ENCODE results near the gene HNRNPD. TPM values are rescaled to one million over a fixed set of nuclear protein-coding genes. Genes with fewer than 3 reads are reported as not detected.

HNRNPD gene
- total and polyA plus RNA-seq, 2 of the 8 experiments (the other 6 are each of a cell fraction or from before 2014, with no cell fraction given), result 118 to 646 TPM

- Histone ChIP-seq H3K4ac (replicated peaks; ENCODE audit: insufficient read length, low read depth, low read length) (no peak overlapping the region), H2BK120ac (replicated peaks; ENCODE audit: low read depth, low read length) (no peak overlapping the region), H4K91ac (replicated peaks; ENCODE audit: insufficient read length, low read length) (no peak overlapping the region), H3K9me3 (ENCODE audit: insufficient read depth in 2 of 2, low read depth in 1 of 2, low read length in 1 of 2) (no peaks in the 10 kb centered on the region), H2BK12ac (ENCODE audit: low read depth, low read length) (no peak overlapping the region), H4K8ac (ENCODE audit: extremely low read depth, insufficient read depth, low read length) (no peak overlapping the region), H3K14ac (ENCODE audit: insufficient read length) (no peak overlapping the region), H3K9ac (replicated peaks in 1 of 4; ENCODE audit: extremely low read depth in 1 of 4, low read depth in 3 of 4, low read length in 3 of 4) (peak overlapping the region; percentile 68 to 100 (median 98); a peak in 5 of 7 replicates), H3K23ac (ENCODE audit: insufficient read length) (no peak overlapping the region), H4K5ac (ENCODE audit: insufficient read length, low read depth, low read length) (no peak overlapping the region), H3K18ac (ENCODE audit: extremely low read depth, low read length) (no peak overlapping the region), H2AK5ac (ENCODE audit: low read depth, low read length) (no peak overlapping the region), H3K4me3 (ENCODE audit: extremely low read depth in 1 of 4, insufficient read depth in 2 of 4, low read depth in 3 of 4, low read length in 4 of 4) (peak overlapping the region; percentile 91 to 99 (median 97)), H2BK20ac (ENCODE audit: low read length) (no peak overlapping the region), H3K56ac (replicated peaks; ENCODE audit: insufficient read length, low read depth, low read length) (no peak overlapping the region), H3K4me2 (ENCODE audit: insufficient read depth in 1 of 2, low read depth in 2 of 2, low read length in 2 of 2) (peak overlapping the region; percentile 65 to 67), H3K79me1 (ENCODE audit: low read depth, low read length) (peaks cover 3% of the 10 kb centered on the region), H4K20me1 (replicated peaks in 1 of 2; ENCODE audit: control insufficient read depth in 1 of 2, insufficient read depth in 2 of 2, low read length in 2 of 2) (peaks cover 41% of the 10 kb centered on the region in 2 experiments), H3K27ac (ENCODE audit: low read depth, low read length) (no peak overlapping the region), H2BK15ac (ENCODE audit: low read length) (no peak overlapping the region), H3K79me2 (ENCODE audit: control insufficient read depth in 1 of 2, insufficient read depth in 2 of 2, low read length in 2 of 2) (peaks cover 65 to 91% of the 10 kb centered on the region in 2 experiments), H2BK5ac (ENCODE audit: low read depth, low read length) (0 out of 2 replicates have a peak overlapping the region, but pooled peaks have one; percentile 16), H3K36me3 (ENCODE audit: control insufficient read depth in 2 of 4, insufficient read depth in 4 of 4, low read length in 3 of 4) (peaks cover 7 to 56% (median 10%) of the 10 kb centered on the region in 4 experiments; a peak in 7 of 8 replicates), H3K23me2 (ENCODE audit: low read depth, low read length) (peaks cover 2% of the 10 kb centered on the region), H3K4me1 (replicated peaks in 1 of 4; ENCODE audit: control insufficient read depth in 3 of 4, insufficient read depth in 4 of 4, low read length in 3 of 4) (peaks cover 0 to 3% (median 0%) of the 10 kb centered on the region in 4 experiments; a peak in 2 of 7 replicates), H3K27me3 (replicated peaks in 1 of 4; ENCODE audit: control insufficient read depth in 3 of 4, extremely low read depth in 1 of 4, insufficient read depth in 3 of 4, low read length in 3 of 4) (no peaks in the 10 kb centered on the region), H2AFZ (ENCODE audit: low read length) (no peak overlapping the region)
- peak; percentile 28 for FAIRE-seq
- TF ChIP-seq CHD1 (IDR thresholded peaks at IDR 0.05; ENCODE audit: low read depth, low read length) (no peak), CHD2 (IDR thresholded peaks at IDR 0.05; ENCODE audit: low read length) (no peak), NRF1 (IDR thresholded peaks at IDR 0.05; ENCODE audit: low read depth, low read length) (no peak)
- WGBS, 2 experiments (ENCODE audit: extremely low coverage in 1 of 2, insufficient coverage in 1 of 2, insufficient read length in 1 of 2, insufficient replicate concordance in 2 of 2, low coverage in 1 of 2, low lambda C conversion rate in 2 of 2, missing lambda C conversion rate in 1 of 2), result 9% methylated on average over 8 of the region's 8 CpGs; no CpG with 5 or more reads in 1 of the 2 experiments
- POLR2A ChIA-PET (ENCODE audit: partially characterized antibody), result interaction anchor here (0.7 to 13.8 kb wide), 15 partner anchors 7 to 60 kb away, joined by 3 to 152 read pairs (median 10); no protein-coding TSS in a partner anchor
- CTCF ChIA-PET (ENCODE audit: partially characterized antibody), result interaction anchor here (1.1 to 2.5 kb wide), 3 partner anchors 11 to 889 kb away, joined by 3 to 12 read pairs (median 3); no protein-coding TSS in a partner anchor
- DNase-seq (ENCODE audit: low read depth in 1 of 2, low spot score in 2 of 2), result no peak
Measured at GRCh38 chr4:82371497-82371896, 2.3 kb downstream of the HNRNPD start.

Measured in H1 (cell line).